HepG2 (cell line): Measurements from ENCODE around the gene VGF. TPM values are rescaled to one million over a fixed set of nuclear protein-coding genes. Genes with fewer than 3 reads are reported as not detected.
A peak's percentile ranks its signal among the peaks of the same experiment; 100 is the strongest.

Experiments
- ATAD3A ChIP-seq: sonication (generic); formaldehyde crosslinking; IDR thresholded peaks from 2 replicates; pipeline ENCODE4 v1.4.0; 2020; ENCODE audit warnings: missing genetic modification reagents
- DPF2 ChIP-seq: sonication (generic); formaldehyde crosslinking; IDR thresholded peaks from 2 replicates; pipeline ENCODE4 v1.4.0; 2020; ENCODE audit warnings: mild to moderate bottlenecking, low read depth, missing genetic modification reagents, borderline replicate concordance
- EED ChIP-seq: sonication (generic); formaldehyde crosslinking; IDR thresholded peaks from 2 replicates; pipeline ENCODE4 v1.5.0; 2020; ENCODE audit warnings: mild to moderate bottlenecking, missing genetic modification reagents
- GFI1 ChIP-seq: sonication (generic); formaldehyde crosslinking; IDR thresholded peaks from 2 replicates; pipeline ENCODE4 v1.5.0; 2020; ENCODE audit warnings: missing genetic modification reagents, mild to moderate bottlenecking, borderline replicate concordance
- KMT2B ChIP-seq: IDR thresholded peaks from 2 replicates; pipeline ENCODE4 v1.6.1; 2016; ENCODE audit warnings: missing genetic modification reagents, missing compliant biosample characterization
- MAZ ChIP-seq, 2 experiments: sonication (generic) in 1 of 2; formaldehyde crosslinking in 1 of 2; IDR thresholded peaks; 2 replicates each; pipeline versions ENCODE4 v1.5.0 to v1.6.1; 2012 to 2020; ENCODE audit warnings: low read depth in 2 of 2, mild to moderate bottlenecking in 2 of 2, borderline replicate concordance in 1 of 2, improper control_type of control experiment in 1 of 2, low read length in 1 of 2, missing genetic modification reagents in 1 of 2, moderate library complexity in 1 of 2
- MEIS2 ChIP-seq: sonication (generic); formaldehyde crosslinking; IDR thresholded peaks from 2 replicates; pipeline ENCODE4 v1.9.0; 2021; ENCODE audit warnings: mild to moderate bottlenecking, missing genetic modification reagents
- NFKB2 ChIP-seq: sonication (generic); formaldehyde crosslinking; IDR thresholded peaks from 2 replicates; pipeline ENCODE4 v1.4.0; 2020; ENCODE audit warnings: missing genetic modification reagents, borderline replicate concordance
- SOX13 ChIP-seq, 3 experiments: fragments of 450-650 bp in 1 of 3; sonication (generic) in 1 of 3; formaldehyde crosslinking in 1 of 3; IDR thresholded peaks in 2 of 3; conservative IDR thresholded peaks in 1 of 3; 2 replicates each; pipeline versions ENCODE4 v1.5.0 to v1.6.1; 2016 to 2020; ENCODE audit warnings: antibody characterized with exemption in 1 of 3, mild to moderate bottlenecking in 1 of 3, missing compliant biosample characterization in 1 of 3, missing genetic modification reagents in 1 of 3, moderate library complexity in 1 of 3
- SP4 ChIP-seq: sonication (generic); formaldehyde crosslinking; IDR thresholded peaks from 2 replicates; pipeline ENCODE4 v1.8.1; 2023; ENCODE audit warnings: mild to moderate bottlenecking, missing genetic modification reagents
- ZBTB1 ChIP-seq: sonication (generic); formaldehyde crosslinking; IDR thresholded peaks from 2 replicates; pipeline ENCODE4 v1.4.0; 2020; ENCODE audit warnings: missing genetic modification reagents, borderline replicate concordance
- ZBTB3 ChIP-seq: sonication (generic); formaldehyde crosslinking; IDR thresholded peaks from 2 replicates; pipeline ENCODE4 v1.4.0; 2020; ENCODE audit warnings: low read depth, mild to moderate bottlenecking, moderate library complexity, missing genetic modification reagents, borderline replicate concordance
- ZNF235 ChIP-seq: sonication (generic); formaldehyde crosslinking; IDR thresholded peaks from 2 replicates; pipeline ENCODE4 v1.8.1; 2023; ENCODE audit warnings: mild to moderate bottlenecking, missing genetic modification reagents, borderline replicate concordance
- ZNF263 ChIP-seq: sonication (generic); formaldehyde crosslinking; IDR thresholded peaks from 2 replicates; pipeline ENCODE4 v1.4.0; 2020; ENCODE audit warnings: missing genetic modification reagents
- ZNF510 ChIP-seq: sonication (generic); formaldehyde crosslinking; IDR thresholded peaks from 2 replicates; pipeline ENCODE4 v1.4.0; 2020; ENCODE audit warnings: low read depth, mild to moderate bottlenecking, missing genetic modification reagents
- ZNF543 ChIP-seq: sonication (generic); formaldehyde crosslinking; IDR thresholded peaks from 2 replicates; pipeline ENCODE4 v1.4.0; 2020; ENCODE audit warnings: mild to moderate bottlenecking, missing genetic modification reagents
- ZSCAN22 ChIP-seq: sonication (generic); formaldehyde crosslinking; IDR thresholded peaks from 2 replicates; pipeline ENCODE4 v1.4.0; 2020; ENCODE audit warnings: mild to moderate bottlenecking, missing genetic modification reagents
- polyA plus RNA-seq, 8 experiments: library from polyadenylated mRNA; depleted of rRNA in 3 of 8; stranded (reverse) in 7 of 8; unstranded in 1 of 8; fragments of >200 nt; fragmentation: Illumina TruSeq in 4 of 8; extraction: Trizol in 4 of 8; gene quantifications; 2 replicates each; pipeline versions ENCODE4 v1.2.1 to v1.2.3, GENCODE V29; 2011 to 2016; ENCODE audit warnings: low read depth in 4 of 8, missing spikeins in 1 of 8, mixed read lengths in 1 of 8; ENCODE audit not compliant: insufficient read depth in 1 of 8
- total RNA-seq, 5 experiments: library from RNA; depleted of rRNA; stranded (reverse); fragments of >200 nt; fragmentation: Illumina TruSeq; extraction: Trizol; gene quantifications; 2 replicates each; pipeline ENCODE4 v1.2.3, GENCODE V29; 2016; ENCODE audit warnings: low read depth in 1 of 5
- TF ChIP-seq, protein P1 (sequence below): sonication (generic); formaldehyde crosslinking; IDR thresholded peaks from 2 replicates; pipeline ENCODE4 v1.4.0; 2020; ENCODE audit warnings: missing genetic modification reagents
- TF ChIP-seq, protein P2 (sequence below): sonication (generic); formaldehyde crosslinking; IDR thresholded peaks from 2 replicates; pipeline ENCODE4 v1.4.0; 2020; ENCODE audit warnings: mild to moderate bottlenecking, missing genetic modification reagents
- TF ChIP-seq, protein P3 (sequence below): IDR thresholded peaks from 2 replicates; pipeline ENCODE4 v1.6.1; 2016; ENCODE audit warnings: missing compliant biosample characterization, missing genetic modification reagents, borderline replicate concordance
- TF ChIP-seq, protein P4 (sequence below): sonication (generic); formaldehyde crosslinking; IDR thresholded peaks from 2 replicates; pipeline ENCODE4 v1.4.0; 2020; ENCODE audit warnings: missing genetic modification reagents, borderline replicate concordance

VGF gene
- total and polyA plus RNA-seq, 2 of the 13 experiments (the other 11 are each of a cell fraction or from before 2014, with no cell fraction given), result 0.12 to 0.46 TPM

DNA sequence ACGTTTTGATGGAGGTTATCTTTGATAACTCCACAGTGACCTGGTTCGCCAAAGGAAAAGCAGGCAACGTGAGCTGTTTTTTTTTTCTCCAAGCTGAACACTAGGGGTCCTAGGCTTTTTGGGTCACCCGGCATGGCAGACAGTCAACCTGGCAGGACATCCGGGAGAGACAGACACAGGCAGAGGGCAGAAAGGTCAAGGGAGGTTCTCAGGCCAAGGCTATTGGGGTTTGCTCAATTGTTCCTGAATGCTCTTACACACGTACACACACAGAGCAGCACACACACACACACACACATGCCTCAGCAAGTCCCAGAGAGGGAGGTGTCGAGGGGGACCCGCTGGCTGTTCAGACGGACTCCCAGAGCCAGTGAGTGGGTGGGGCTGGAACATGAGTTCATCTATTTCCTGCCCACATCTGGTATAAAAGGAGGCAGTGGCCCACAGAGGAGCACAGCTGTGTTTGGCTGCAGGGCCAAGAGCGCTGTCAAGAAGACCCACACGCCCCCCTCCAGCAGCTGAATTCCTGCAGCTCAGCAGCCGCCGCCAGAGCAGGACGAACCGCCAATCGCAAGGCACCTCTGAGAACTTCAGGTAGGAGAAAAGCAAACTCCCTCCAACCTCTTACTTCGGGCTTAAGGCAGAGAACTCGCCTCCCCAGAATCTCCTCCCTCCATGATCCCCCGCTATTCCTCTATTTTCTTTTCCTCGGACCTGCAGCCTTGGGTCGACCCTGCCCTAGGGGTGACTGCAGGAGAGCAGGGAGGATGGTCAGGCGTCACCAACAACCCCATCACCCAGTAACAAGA is 38.5 kb downstream of the VGF start, which contains the start of gene SERPINE1 (continued):
- peak; percentile 81 for TF ChIP-seq GFI1 (CRISPR knock-in tag)
- TF ChIP-seq ZNF543 (CRISPR knock-in tag), result peak; percentile 75
- no peak for TF ChIP-seq ZSCAN22 (CRISPR knock-in tag)
- peak; percentile 69 for TF ChIP-seq MEIS2 (CRISPR knock-in tag)
- no peak; the same call in 1 of the 2 replicates for TF ChIP-seq SP4 (CRISPR knock-in tag)
- TF ChIP-seq NFKB2, result no peak
- no peak for TF ChIP-seq ZNF510
- TF ChIP-seq SOX13 (IDR thresholded peaks at IDR 0.05), result peak; percentile 93
- peak in 1 of 2 experiments; percentile 91; a peak in 2 of 4 replicates for TF ChIP-seq SOX13 (CRISPR knock-in tag; conservative IDR thresholded peaks at IDR 0.05 in 1 of 2, IDR thresholded peaks at IDR 0.05 in 1 of 2)
- peak; percentile 20 for TF ChIP-seq EED (CRISPR knock-in tag)
- TF ChIP-seq ATAD3A, result no peak
- peak; percentile 97 for TF ChIP-seq ZBTB3 (CRISPR knock-in tag)
- TF ChIP-seq, protein P1, sequence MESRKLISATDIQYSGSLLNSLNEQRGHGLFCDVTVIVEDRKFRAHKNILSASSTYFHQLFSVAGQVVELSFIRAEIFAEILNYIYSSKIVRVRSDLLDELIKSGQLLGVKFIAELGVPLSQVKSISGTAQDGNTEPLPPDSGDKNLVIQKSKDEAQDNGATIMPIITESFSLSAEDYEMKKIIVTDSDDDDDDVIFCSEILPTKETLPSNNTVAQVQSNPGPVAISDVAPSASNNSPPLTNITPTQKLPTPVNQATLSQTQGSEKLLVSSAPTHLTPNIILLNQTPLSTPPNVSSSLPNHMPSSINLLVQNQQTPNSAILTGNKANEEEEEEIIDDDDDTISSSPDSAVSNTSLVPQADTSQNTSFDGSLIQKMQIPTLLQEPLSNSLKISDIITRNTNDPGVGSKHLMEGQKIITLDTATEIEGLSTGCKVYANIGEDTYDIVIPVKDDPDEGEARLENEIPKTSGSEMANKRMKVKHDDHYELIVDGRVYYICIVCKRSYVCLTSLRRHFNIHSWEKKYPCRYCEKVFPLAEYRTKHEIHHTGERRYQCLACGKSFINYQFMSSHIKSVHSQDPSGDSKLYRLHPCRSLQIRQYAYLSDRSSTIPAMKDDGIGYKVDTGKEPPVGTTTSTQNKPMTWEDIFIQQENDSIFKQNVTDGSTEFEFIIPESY (CRISPR knock-in tag), result peak; percentile 62; the same call in 1 of the 2 replicates
- no peak for TF ChIP-seq KMT2B
- TF ChIP-seq, protein P2, sequence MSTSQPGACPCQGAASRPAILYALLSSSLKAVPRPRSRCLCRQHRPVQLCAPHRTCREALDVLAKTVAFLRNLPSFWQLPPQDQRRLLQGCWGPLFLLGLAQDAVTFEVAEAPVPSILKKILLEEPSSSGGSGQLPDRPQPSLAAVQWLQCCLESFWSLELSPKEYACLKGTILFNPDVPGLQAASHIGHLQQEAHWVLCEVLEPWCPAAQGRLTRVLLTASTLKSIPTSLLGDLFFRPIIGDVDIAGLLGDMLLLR (CRISPR knock-in tag), result no peak
- peak; percentile 85 for TF ChIP-seq ZNF263 (CRISPR knock-in tag)
- TF ChIP-seq ZBTB1 (CRISPR knock-in tag), result no peak
- peak; percentile 65; the same call in 1 of the 2 replicates for TF ChIP-seq MAZ (IDR thresholded peaks at IDR 0.05; ENCODE audit: borderline replicate concordance, low read depth, low read length)
- TF ChIP-seq MAZ (CRISPR knock-in tag; IDR thresholded peaks at IDR 0.05; ENCODE audit: low read depth), result peak; percentile 50; the same call in 1 of the 2 replicates
- TF ChIP-seq, protein P3, sequence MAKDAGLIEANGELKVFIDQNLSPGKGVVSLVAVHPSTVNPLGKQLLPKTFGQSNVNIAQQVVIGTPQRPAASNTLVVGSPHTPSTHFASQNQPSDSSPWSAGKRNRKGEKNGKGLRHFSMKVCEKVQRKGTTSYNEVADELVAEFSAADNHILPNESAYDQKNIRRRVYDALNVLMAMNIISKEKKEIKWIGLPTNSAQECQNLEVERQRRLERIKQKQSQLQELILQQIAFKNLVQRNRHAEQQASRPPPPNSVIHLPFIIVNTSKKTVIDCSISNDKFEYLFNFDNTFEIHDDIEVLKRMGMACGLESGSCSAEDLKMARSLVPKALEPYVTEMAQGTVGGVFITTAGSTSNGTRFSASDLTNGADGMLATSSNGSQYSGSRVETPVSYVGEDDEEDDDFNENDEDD, result no peak
- TF ChIP-seq DPF2 (CRISPR knock-in tag), result peak; percentile 81
- peak; percentile 82; the same call in 1 of the 2 replicates for TF ChIP-seq ZNF235 (CRISPR knock-in tag)
- TF ChIP-seq, protein P4, sequence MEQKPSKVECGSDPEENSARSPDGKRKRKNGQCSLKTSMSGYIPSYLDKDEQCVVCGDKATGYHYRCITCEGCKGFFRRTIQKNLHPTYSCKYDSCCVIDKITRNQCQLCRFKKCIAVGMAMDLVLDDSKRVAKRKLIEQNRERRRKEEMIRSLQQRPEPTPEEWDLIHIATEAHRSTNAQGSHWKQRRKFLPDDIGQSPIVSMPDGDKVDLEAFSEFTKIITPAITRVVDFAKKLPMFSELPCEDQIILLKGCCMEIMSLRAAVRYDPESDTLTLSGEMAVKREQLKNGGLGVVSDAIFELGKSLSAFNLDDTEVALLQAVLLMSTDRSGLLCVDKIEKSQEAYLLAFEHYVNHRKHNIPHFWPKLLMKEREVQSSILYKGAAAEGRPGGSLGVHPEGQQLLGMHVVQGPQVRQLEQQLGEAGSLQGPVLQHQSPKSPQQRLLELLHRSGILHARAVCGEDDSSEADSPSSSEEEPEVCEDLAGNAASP, result peak; percentile 96
